Right hindlimb (tissue), 1 donor: ENCODE data around the gene ANO5.
A peak's percentile ranks its signal among the peaks of the same experiment; 100 is the strongest.
"Not testable (repeated sequence)": the region's sequence is repeated elsewhere in the genome, so short reads cannot be mapped to it uniquely, and the experiment has no call there.

ENCODE experiments used
- DNase-seq: peaks from one replicate; pipeline ENCODE4 v3.0.0-alpha.2; 2018

ANO5 gene

GRCh38 chr11:22199243-22199642 lies 6.4 kb downstream of the ANO5 start:
- no peak for DNase-seq

- DNase-seq: no peak
These were observed 10.4 kb downstream of the ANO5 start for GRCh38 chr11:22203281-22203680.

GRCh38 chr11:22207162-22207561 lies 14.3 kb downstream of the ANO5 start:
- DNase-seq: no peak

- DNase-seq: no peak
These were observed 15.4 kb downstream of the ANO5 start for GRCh38 chr11:22208151-22208858.

- DNase-seq: no peak
These were observed 24.1 kb downstream of the ANO5 start for GRCh38 chr11:22216940-22217339.

- DNase-seq: no peak
These were observed 28.3 kb downstream of the ANO5 start for GRCh38 chr11:22221143-22221542.

GRCh38 chr11:22225190-22225589 lies 32.3 kb downstream of the ANO5 start:
- no peak for DNase-seq

- no peak for DNase-seq
These were observed 41.9 kb downstream of the ANO5 start for GRCh38 chr11:22234743-22235142.

GRCh38 chr11:22244986-22245592 lies 52.2 kb downstream of the ANO5 start:
- DNase-seq: peak; percentile 21

- DNase-seq: no peak
These were observed 54.1 kb downstream of the ANO5 start for GRCh38 chr11:22246992-22247391.

GRCh38 chr11:22249871-22250270 lies 57.0 kb downstream of the ANO5 start:
- no peak for DNase-seq

- DNase-seq: no peak
These were observed 64.0 kb downstream of the ANO5 start for GRCh38 chr11:22256876-22257275.

- no peak for DNase-seq
These were observed 70.7 kb downstream of the ANO5 start for GRCh38 chr11:22263613-22264012.

GRCh38 chr11:22268983-22269624 lies 76.2 kb downstream of the ANO5 start:
- DNase-seq: not testable (repeated sequence)

- DNase-seq: no peak
These were observed 80.9 kb downstream of the ANO5 start for GRCh38 chr11:22273781-22274180.

GRCh38 chr11:22275600-22275999 lies 82.7 kb downstream of the ANO5 start:
- no peak for DNase-seq

GRCh38 chr11:22276535-22276934 lies 83.7 kb downstream of the ANO5 start:
- DNase-seq: no peak

- not testable (repeated sequence) for DNase-seq
These were observed 92.1 kb downstream of the ANO5 start for GRCh38 chr11:22284991-22285390.

GRCh38 chr11:22302368-22302767 lies 109.5 kb downstream of the ANO5 start:
- no peak for DNase-seq

GRCh38 chr11:22304337-22304961 lies 111.6 kb downstream of the ANO5 start:
- no peak for DNase-seq

GRCh38 chr11:22317656-22318055 lies 124.8 kb downstream of the ANO5 start:
- DNase-seq: no peak

GRCh38 chr11:22331771-22332170 lies 138.9 kb downstream of the ANO5 start:
- DNase-seq: no peak
